NCI-H1048 (cell line): Measurements from ENCODE around the gene INTS1.

Source experiments
- DNase-seq: peaks from one replicate; lab custom pipeline; 2025; lab: John Stamatoyannopoulos, UW

INTS1 gene

GRCh38 chr7:1431634-1432380 lies 72.4 kb downstream of the INTS1 start:
- DNase-seq: no peak

- no peak for DNase-seq
These were observed 73.0 kb downstream of the INTS1 start for GRCh38 chr7:1431226-1431625.

GRCh38 chr7:1430056-1430845 lies 73.9 kb downstream of the INTS1 start:
- no peak for DNase-seq

- no peak for DNase-seq
These were observed 75.2 kb downstream of the INTS1 start for GRCh38 chr7:1428941-1429501.

- DNase-seq: no peak
These were observed 77.0 kb downstream of the INTS1 start for GRCh38 chr7:1427064-1427657.

GRCh38 chr7:1426474-1426873 lies 77.7 kb downstream of the INTS1 start:
- DNase-seq: no peak

GRCh38 chr7:1425292-1426136 lies 78.7 kb downstream of the INTS1 start:
- DNase-seq: no peak

GRCh38 chr7:1424041-1424440 lies 80.1 kb downstream of the INTS1 start:
- DNase-seq: no peak

GRCh38 chr7:1423264-1423811 lies 80.9 kb downstream of the INTS1 start:
- no peak for DNase-seq

GRCh38 chr7:1422512-1423263 lies 81.5 kb downstream of the INTS1 start:
- no peak for DNase-seq

GRCh38 chr7:1421946-1422345 lies 82.2 kb downstream of the INTS1 start:
- DNase-seq: no peak

GRCh38 chr7:1421020-1421790 lies 83.0 kb downstream of the INTS1 start:
- DNase-seq: no peak
